Vagina (tissue), 2 donors: ENCODE measurements around the gene TMEM132C.

ENCODE experiments used
- POLR2A ChIP-seq, 2 donors: fragments of 450-650 bp; IDR thresholded peaks; one replicate each; pipeline ENCODE4 v1.6.1; 2017; ENCODE audit warnings: antibody characterized with exemption in 2 of 2, mild to moderate bottlenecking in 2 of 2, moderate library complexity in 2 of 2
- TF ChIP-seq, protein P1 (sequence below), 3 experiments: fragments of 450-650 bp in 2 of 3; fragments of 200-600 bp in 1 of 3; sonication (generic) in 1 of 3; IDR thresholded peaks; one replicate each; pipeline ENCODE4 v1.5.1; 2017 to 2019; ENCODE audit warnings: antibody characterized with exemption in 3 of 3, mild to moderate bottlenecking in 2 of 3, moderate library complexity in 2 of 3

DNA sequence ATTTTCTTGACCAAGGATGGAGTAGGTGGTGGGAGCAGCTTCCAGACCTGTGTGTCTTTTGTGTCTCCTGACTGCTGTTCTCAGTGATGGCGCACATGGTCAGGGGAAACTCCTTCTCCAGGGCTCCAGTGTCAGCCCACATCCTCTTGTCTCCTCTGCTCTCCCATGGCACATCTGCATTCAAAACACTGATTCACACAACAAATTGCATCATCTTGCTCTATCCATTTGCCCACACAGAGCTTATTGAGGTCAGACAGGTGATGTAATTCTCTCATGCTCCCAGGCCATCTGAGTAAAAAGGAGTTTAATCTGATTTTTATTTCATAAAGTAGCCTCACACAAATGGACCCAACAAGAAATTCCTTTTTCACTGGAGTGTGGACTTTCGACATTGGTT, 21.8 kb upstream of the TMEM132C start:
- no peak for TF ChIP-seq POLR2A (IDR thresholded peaks at IDR 0.05)
- TF ChIP-seq, protein P1, sequence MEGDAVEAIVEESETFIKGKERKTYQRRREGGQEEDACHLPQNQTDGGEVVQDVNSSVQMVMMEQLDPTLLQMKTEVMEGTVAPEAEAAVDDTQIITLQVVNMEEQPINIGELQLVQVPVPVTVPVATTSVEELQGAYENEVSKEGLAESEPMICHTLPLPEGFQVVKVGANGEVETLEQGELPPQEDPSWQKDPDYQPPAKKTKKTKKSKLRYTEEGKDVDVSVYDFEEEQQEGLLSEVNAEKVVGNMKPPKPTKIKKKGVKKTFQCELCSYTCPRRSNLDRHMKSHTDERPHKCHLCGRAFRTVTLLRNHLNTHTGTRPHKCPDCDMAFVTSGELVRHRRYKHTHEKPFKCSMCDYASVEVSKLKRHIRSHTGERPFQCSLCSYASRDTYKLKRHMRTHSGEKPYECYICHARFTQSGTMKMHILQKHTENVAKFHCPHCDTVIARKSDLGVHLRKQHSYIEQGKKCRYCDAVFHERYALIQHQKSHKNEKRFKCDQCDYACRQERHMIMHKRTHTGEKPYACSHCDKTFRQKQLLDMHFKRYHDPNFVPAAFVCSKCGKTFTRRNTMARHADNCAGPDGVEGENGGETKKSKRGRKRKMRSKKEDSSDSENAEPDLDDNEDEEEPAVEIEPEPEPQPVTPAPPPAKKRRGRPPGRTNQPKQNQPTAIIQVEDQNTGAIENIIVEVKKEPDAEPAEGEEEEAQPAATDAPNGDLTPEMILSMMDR (IDR thresholded peaks at IDR 0.05), result no peak
